Adrenal gland (tissue), 12 donors: ENCODE measurements around the gene LSAMP. TPM values are rescaled to one million over a fixed set of nuclear protein-coding genes. Genes with fewer than 3 reads are reported as not detected.

ENCODE experiments used
- DNase-seq, 7 donors: peaks; one replicate each; pipeline ENCODE4 v3.0.0-alpha.2; 2019 to 2020
- H3K27ac ChIP-seq, 5 donors: fragments of 200-600 bp; sonication (generic) in 4 of 5; 1 replicate in 3 of 5; 2 replicates in 2 of 5; pipeline versions ENCODE4 v1.5.1 to v1.8.0; 2016 to 2020; ENCODE audit warnings: mild to moderate bottlenecking in 1 of 5
- H3K27me3 ChIP-seq: fragments of 200-600 bp; 2 replicates; pipeline ENCODE4 v1.8.0; 2021
- H3K36me3 ChIP-seq, 2 donors: fragments of 200-600 bp; replicated peaks in 1 of 2; 1 replicate in 1 of 2; 2 replicates in 1 of 2; pipeline versions ENCODE4 v1.5.1 to v1.8.0; 2018 to 2022
- H3K4me1 ChIP-seq, 2 donors: fragments of 200-600 bp; replicated peaks in 1 of 2; 1 replicate in 1 of 2; 2 replicates in 1 of 2; pipeline versions ENCODE4 v1.5.1 to v1.8.0; 2018 to 2021
- H3K4me3 ChIP-seq, 4 donors: fragments of 200-600 bp; sonication (generic) in 3 of 4; one replicate each; pipeline ENCODE4 v1.5.1; 2016 to 2018
- H3K9me3 ChIP-seq, 3 donors: fragments of 200-600 bp; sonication (generic) in 1 of 3; replicated peaks in 1 of 3; 1 replicate in 2 of 3; 2 replicates in 1 of 3; pipeline versions ENCODE4 v1.5.1 to v1.8.0; 2016 to 2021
- POLR2A ChIP-seq, 2 donors: fragments of 450-650 bp; IDR thresholded peaks; one replicate each; pipeline ENCODE4 v1.6.1; 2017; ENCODE audit warnings: antibody characterized with exemption in 2 of 2, mild to moderate bottlenecking in 2 of 2, moderate library complexity in 1 of 2
- WGBS, 4 donors: extraction: QIAGEN DNeasy Blood & Tissue Kit in 2 of 4; methylation state at CpG; one replicate each; pipeline versions ENCODE4 v1.1.5 to v1.1.7; 2013 to 2017; 5-methylcytosine and 5-hydroxymethylcytosine counted together
- intact Hi-C, 2 donors: fragments of 100-400 bp; cut with DNase I; formaldehyde crosslinking; loops; one replicate each; pipeline versions ENCODE4 v1.14.1 to v1.15.0; 2022 to 2023
- polyA plus RNA-seq, 3 donors: library from polyadenylated mRNA; stranded (reverse); fragments of 200-250 nt in 2 of 3; fragments of 350-450 nt in 1 of 3; fragmentation: Illumina TruSeq in 1 of 3; extraction: RNeasy Lipid Tissue Mini Kit (QIAGEN cat#74804) in 1 of 3; gene quantifications; one replicate each; pipeline ENCODE4 v1.2.3, GENCODE V29; 2013 to 2014
- total RNA-seq, 9 donors: library from RNA; depleted of rRNA in 4 of 9; stranded (reverse); fragments of >200 nt in 4 of 9; fragments of 120-200 nt in 1 of 9; fragmentation: NEBNext Ultra II Directional in 1 of 9; extraction: Animal tissue kit (Norgen Biotek cat#: 25700) in 1 of 9; gene quantifications; one replicate each; pipeline versions ENCODE4 v1.1.0 to v1.2.4, GENCODE V29; 2013 to 2023
- TF ChIP-seq, protein P1 (sequence below), 6 experiments: fragments of 450-650 bp in 4 of 6; fragments of 200-600 bp in 2 of 6; sonication (generic) in 1 of 6; IDR thresholded peaks; 1 replicate in 5 of 6; 2 replicates in 1 of 6; pipeline versions ENCODE4 v1.5.1 to v1.8.0; 2016 to 2021; ENCODE audit warnings: antibody characterized with exemption in 6 of 6, mild to moderate bottlenecking in 2 of 6, moderate library complexity in 1 of 6
- donor health status: healthy with polysubstance abuse.
- donor health status: Bipolar disorder and iron deficiency.
- donor health status: DM: yes; HTN: yes; CAD: no.
- donor health status: DM: no; HTN: no; CAD: no.
- donor health status: DM: no; HTN: no; CAD: no.
- donor health status: DM: yes; HTN: yes; CAD: no.

LSAMP gene
- total and polyA plus RNA-seq, 12 donors: 5.8 to 53.5 (median 24.3) TPM

DNA sequence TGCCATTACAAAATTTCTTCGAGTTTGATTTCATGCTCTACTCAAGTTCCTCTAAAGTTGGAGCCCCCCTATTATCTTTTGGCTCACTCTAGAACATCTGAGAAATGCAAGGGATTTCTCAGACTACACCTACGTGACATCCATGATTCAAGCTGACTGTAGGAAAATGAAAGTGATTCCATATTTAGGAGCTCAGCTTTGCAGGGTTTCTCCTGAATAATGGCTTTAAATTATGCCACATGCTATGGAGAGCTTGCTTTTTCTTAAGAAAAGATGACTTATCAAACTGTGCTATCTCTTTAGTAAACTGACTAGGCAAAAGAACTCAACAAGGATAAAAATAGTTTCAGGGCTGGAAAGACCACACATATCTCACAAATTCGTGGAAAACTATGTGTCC, 292.1 kb downstream of the LSAMP start:
- no peak overlapping the region for H3K27ac ChIP-seq
- H3K36me3 ChIP-seq: no peaks in the 10 kb centered on the region
- H3K4me1 ChIP-seq: no peaks in the 10 kb centered on the region
- H3K27me3 ChIP-seq: no peaks in the 10 kb centered on the region
- TF ChIP-seq, protein P1, sequence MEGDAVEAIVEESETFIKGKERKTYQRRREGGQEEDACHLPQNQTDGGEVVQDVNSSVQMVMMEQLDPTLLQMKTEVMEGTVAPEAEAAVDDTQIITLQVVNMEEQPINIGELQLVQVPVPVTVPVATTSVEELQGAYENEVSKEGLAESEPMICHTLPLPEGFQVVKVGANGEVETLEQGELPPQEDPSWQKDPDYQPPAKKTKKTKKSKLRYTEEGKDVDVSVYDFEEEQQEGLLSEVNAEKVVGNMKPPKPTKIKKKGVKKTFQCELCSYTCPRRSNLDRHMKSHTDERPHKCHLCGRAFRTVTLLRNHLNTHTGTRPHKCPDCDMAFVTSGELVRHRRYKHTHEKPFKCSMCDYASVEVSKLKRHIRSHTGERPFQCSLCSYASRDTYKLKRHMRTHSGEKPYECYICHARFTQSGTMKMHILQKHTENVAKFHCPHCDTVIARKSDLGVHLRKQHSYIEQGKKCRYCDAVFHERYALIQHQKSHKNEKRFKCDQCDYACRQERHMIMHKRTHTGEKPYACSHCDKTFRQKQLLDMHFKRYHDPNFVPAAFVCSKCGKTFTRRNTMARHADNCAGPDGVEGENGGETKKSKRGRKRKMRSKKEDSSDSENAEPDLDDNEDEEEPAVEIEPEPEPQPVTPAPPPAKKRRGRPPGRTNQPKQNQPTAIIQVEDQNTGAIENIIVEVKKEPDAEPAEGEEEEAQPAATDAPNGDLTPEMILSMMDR (IDR thresholded peaks at IDR 0.05): no peak
- TF ChIP-seq POLR2A (IDR thresholded peaks at IDR 0.05): no peak
- no peaks in the 10 kb centered on the region for H3K9me3 ChIP-seq
- intact Hi-C loops: no loop called here
- 37 to 58% (median 57%) methylated on average over 3 of the region's 3 CpGs for WGBS, 4 donors
- DNase-seq: no peak
- H3K4me3 ChIP-seq: peak overlapping the region in 1 of 4 donors; percentile 24

DNA sequence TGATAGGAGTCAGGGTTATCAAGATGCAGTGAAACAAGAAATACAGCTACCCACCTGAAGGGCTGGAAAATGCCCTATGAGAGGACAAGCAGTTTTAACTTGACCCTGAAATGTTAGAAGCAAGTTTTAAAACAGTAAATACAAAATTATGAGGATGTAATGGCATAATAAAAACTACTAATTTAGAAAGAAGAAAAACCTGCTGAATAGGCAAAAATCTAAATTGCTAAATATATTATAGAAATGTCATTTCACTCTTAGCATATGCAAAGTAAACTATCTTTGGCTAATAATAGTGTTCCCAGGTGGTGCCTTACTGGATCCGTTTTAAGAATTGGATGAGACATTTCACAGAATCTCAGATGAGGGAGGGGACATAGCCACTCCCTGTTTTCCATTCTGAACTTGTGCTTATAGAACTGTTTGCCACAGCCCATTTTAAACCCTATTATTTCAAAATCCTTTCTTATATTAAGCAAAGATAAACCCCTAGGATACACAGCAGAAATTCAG, 294.6 kb downstream of the LSAMP start:
- H3K4me3 ChIP-seq: no peak overlapping the region
- TF ChIP-seq POLR2A (IDR thresholded peaks at IDR 0.05): no peak
- TF ChIP-seq, protein P1 (IDR thresholded peaks at IDR 0.05): no peak
- no peaks in the 10 kb centered on the region for H3K27me3 ChIP-seq
- H3K27ac ChIP-seq: no peak overlapping the region
- no peak for DNase-seq
- intact Hi-C loops: no loop called here
- 61 to 70% (median 68%) methylated on average over 1 of the region's 1 CpG for WGBS, 4 donors
- H3K4me1 ChIP-seq: no peaks in the 10 kb centered on the region
- no peaks in the 10 kb centered on the region for H3K36me3 ChIP-seq
- peaks cover 0 to 9% (median 5%) of the 10 kb centered on the region in 3 donors for H3K9me3 ChIP-seq

DNA sequence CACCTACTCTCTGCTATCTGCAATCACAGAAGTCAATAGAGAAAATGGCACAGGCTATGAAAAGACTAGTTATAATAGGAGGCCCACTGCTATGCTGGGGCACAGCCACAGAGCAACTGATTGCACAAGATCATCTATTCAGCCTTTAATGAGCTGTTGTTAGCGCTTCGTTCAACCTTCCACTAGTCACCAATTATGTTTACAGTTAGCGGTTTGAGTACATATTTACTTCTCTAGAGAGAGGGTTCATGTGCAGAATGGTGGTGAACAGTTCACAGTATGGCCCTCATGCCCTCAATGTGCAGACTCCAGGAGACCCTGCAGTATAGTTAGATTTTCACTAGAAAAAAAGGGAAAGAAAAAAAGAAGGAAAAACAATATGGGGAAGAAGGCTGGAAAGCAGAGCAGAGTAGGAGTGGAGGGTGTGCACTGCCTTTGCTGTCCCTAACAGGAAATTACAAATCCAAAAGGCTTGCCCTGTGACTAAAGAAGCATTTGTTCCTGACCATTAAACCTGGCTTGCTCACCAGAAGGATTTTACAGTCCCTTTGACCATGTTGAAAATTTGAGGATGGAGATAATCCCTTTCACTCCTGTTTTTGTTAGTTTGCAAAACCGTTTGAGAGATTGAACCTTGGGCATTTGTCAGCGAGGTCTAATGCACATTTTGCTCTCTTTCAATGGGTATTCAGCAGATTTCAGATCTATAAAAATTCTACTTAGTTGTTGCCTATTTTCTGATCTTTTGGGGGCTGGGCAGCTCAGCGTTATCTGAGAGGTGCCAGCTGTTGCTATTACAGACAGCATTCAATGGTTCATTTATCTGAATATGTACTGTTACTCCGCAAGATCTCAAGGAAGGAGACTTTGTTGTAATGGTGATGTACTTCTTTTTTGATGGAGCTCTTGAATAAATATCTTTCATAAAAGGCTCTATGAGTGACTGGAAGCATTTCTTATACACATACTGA, 296.1 kb downstream of the LSAMP start:
- peaks cover 0 to 13% (median 11%) of the 10 kb centered on the region in 3 donors for H3K9me3 ChIP-seq
- no peak for DNase-seq
- whole genome bisulfite sequencing, 4 donors: 82 to 90% (median 86%) methylated on average over 7 of the region's 7 CpGs
- no peaks in the 10 kb centered on the region for H3K27me3 ChIP-seq
- H3K4me1 ChIP-seq: no peaks in the 10 kb centered on the region
- H3K36me3 ChIP-seq: no peaks in the 10 kb centered on the region
- intact Hi-C loops: no loop called here
- no peak overlapping the region for H3K27ac ChIP-seq
- TF ChIP-seq POLR2A (IDR thresholded peaks at IDR 0.05): no peak
- H3K4me3 ChIP-seq: no peak overlapping the region

DNA sequence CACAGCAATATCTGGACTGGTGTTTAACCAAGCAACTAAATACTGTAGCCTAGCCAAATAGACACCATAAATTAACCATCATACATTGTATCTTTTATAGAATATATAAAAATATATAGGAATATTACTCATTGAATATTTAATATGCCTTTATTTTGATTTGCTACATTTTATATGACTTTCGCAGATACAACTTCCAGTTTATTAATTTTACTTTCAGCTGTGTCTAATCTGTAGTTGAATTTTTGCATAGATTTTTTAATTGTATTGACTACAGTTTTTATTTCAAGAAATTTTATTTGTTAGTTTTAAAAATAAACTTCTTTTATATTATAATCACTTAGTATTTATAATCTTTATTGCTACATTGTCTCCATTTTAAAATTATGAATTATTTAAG, 299.7 kb downstream of the LSAMP start:
- no peaks in the 10 kb centered on the region for H3K36me3 ChIP-seq
- no peak overlapping the region for H3K4me3 ChIP-seq
- TF ChIP-seq, protein P1 (IDR thresholded peaks at IDR 0.05): no peak
- TF ChIP-seq POLR2A (IDR thresholded peaks at IDR 0.05): no peak
- 92 to 97% (median 97%) methylated on average over 1 of the region's 1 CpG for WGBS, 4 donors
- intact Hi-C loops: no loop called here
- H3K4me1 ChIP-seq: no peaks in the 10 kb centered on the region
- no peak for DNase-seq
- H3K27me3 ChIP-seq: no peaks in the 10 kb centered on the region
- no peak overlapping the region for H3K27ac ChIP-seq
- H3K9me3 ChIP-seq: peaks cover 0 to 13% (median 11%) of the 10 kb centered on the region in 3 donors
